Measurements from ENCODE around the gene ZNF610.
"Not testable (repeated sequence)": the region's sequence is repeated elsewhere in the genome, so short reads cannot be mapped to it uniquely, and the experiment has no call there.

ZNF610 gene

GRCh38 chr19:52336117-52336790 is at the start of gene ZNF610:
ZNF610 (plus strand) TSS chr19:52336243; CDS start chr19:52349173, 12,930 bp downstream.
- peak; percentile 37 for FAIRE-seq
- DNase-seq (ENCODE audit: insufficient read length, low spot score) = peak; percentile 55

- DNase-seq (ENCODE audit: insufficient read length, low spot score) (no peak), FAIRE-seq (no peak)
Observed at GRCh38 chr19:52286256-52286655, 49.8 kb upstream of the ZNF610 start.

DNA sequence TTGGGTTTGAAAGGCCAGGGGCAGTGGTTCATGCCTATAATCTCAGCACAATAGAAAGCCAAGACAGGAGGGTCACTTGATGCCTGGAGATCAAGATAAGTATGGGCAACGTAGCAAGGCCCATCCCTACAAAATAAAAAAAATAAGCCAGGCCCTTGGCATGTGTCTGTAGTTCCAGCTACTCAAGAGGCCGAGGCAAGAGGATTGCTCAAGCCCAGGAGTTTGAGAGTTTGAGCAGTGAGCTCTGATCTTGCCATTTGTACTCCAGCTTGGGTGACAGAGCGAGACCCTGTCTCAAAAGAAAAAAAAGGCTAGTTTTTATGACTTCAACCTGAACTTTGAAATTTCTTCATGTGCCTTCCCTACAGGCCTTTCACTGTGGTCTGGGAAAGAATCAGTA is 44.3 kb upstream of the ZNF610 start:
- DNase-seq (ENCODE audit: insufficient read length, low spot score) (no peak), FAIRE-seq (no peak)

DNA sequence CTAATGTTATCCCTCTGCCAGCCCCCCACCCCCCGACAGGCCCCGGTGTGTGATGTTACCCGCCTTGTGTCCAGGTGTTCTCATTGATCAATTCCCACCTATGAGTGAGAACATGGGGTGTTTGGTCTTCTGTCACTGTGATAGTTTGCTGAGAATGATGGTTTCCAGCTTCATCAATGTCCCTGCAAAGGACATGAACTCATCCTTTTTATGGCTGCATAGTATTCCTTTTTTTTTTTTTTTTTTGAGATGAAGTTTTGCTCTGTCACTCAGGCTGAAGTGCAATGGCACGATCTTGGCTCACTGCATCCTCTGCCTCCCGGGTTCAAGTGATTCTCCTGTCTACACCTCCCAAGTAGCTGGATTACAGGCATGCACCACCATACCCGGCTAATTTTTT is 43.1 kb upstream of the ZNF610 start:
- not testable (repeated sequence) for DNase-seq (ENCODE audit: insufficient read length, low spot score); FAIRE-seq

GRCh38 chr19:52296400-52296772 is 39.7 kb upstream of the ZNF610 start:
- no peak for DNase-seq (ENCODE audit: insufficient read length, low spot score)

DNA sequence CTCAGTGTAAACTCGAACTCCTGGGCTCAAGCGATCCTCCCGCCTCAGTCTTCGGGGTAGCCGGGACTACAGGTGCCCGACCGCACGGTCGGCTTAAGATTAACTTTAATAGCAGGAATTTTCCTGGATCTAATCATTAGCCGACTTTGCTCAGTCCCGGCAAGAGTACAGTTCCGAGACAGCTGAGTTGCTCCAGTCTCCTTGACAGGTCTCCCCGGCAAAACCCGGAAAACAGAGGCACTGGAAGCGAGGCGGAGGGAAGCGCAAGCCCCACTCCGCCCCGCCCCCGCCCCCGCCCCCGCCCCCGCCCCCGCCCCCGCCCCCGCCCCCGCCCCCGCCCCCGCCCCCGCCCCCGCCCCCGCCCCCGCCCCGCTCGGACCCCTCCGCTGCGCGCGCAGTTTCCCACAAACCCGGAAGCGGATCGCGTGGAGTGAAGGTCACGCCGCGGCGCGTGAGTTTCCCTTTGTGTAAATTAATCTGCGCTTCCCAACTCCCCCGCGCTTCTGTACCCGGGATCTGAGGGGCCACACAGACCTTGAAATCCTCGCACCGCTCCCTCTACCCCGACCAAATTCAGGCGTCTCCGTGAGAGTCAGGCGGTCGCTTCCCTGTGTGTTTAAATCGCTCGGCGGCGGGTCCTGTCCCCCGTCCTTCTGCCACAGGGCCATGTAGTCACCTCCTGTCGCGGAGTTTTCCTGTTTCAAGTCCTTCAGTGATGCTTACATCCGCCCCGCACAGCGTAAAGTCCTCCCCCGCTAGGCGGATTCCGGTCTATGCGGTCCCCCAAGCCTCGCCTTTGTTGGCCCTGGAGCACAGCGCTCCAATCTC is 39.1 kb upstream of the ZNF610 start, which contains the start of gene ZNF480:
Gene ZNF480, plus strand, starts transcription at position 397 of the 828 bp plus-strand sequence. CDS start 3,244 bp downstream, outside the sequence.
- FAIRE-seq = peak; percentile 14
- DNase-seq (ENCODE audit: insufficient read length, low spot score) = peak; percentile 30

More at GRCh38 chr19:52296400-52296772, 39.7 kb upstream of the ZNF610 start:
- FAIRE-seq = no peak

DNA sequence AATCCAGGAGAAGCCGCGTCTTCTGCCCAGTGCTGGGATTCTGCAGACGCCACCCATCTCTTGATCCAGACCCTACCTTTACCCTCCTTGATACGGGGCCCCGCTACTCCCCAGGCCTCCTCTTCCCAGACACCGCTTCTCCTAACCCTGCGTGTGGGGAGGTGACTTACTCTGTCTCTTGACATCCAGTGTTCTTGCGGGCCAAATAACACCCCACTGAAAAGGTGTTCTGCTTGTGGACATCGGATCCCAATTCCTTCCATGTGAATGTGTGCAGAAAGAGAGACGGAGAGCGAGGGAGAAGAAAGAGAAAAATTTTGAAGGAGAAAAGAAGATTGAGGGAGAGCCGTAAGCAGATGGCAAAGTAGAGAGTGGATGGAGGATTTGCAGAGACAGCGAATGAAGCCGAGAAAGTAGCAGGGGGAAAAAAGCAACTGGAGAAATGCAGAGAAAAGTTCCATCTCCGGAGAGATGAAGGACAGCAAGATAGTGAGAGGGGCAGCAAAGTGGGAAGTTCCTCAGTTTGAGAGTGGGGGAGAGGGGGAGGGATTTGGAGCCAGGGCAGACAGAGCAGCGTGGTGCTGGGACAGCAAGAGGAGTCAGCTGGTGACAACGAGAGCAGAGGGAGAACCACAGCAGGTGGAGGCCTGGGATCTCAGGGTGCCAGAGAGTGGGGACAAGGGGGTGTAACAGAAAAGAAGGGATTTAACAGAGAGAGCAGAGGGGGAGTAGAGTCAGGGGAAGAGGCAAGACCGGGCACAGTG is 38.3 kb upstream of the ZNF610 start:
- FAIRE-seq (no peak), DNase-seq (ENCODE audit: insufficient read length, low spot score) (no peak)

DNA sequence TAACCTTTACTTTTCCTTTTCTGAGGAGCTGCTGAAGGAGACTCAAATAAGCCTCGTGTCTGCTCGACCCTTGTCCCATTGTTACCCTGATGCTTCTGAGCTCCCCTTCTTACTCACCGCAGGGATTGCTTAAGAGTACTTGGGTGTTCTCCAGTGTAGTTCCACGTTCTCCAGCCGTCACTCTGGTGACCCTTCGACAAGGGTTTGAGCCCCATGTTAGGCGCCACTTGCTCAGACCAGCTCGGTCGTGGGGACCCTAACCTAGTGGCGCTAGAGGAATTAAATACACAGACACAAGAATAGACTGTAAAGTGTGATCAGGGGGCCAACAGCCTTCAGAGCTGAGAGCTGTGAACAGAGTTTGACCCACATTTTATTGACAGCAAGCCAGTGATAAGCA is 28.8 kb upstream of the ZNF610 start:
- FAIRE-seq (no peak), DNase-seq (ENCODE audit: insufficient read length, low spot score) (no peak)

DNA sequence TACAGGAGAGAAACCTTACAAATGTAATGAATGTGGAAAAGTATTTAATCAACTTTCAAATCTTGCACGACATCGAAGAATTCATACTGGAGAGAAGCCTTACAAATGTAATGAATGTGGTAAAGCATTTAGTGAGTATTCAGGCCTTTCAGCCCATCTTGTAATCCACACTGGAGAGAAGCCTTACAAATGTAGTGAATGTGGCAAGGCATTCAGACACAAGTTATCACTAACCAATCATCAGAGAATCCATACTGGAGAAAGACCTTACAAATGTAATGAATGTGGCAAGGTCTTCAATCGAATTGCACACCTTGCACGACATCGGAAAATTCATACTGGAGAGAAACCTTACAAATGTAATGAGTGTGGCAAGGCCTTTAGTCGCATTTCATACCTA is 13.6 kb upstream of the ZNF610 start:
- FAIRE-seq (no peak), DNase-seq (ENCODE audit: insufficient read length, low spot score) (no peak)

GRCh38 chr19:52331757-52332156 is 4.3 kb upstream of the ZNF610 start:
- FAIRE-seq (no peak), DNase-seq (ENCODE audit: insufficient read length, low spot score) (no peak)

DNA sequence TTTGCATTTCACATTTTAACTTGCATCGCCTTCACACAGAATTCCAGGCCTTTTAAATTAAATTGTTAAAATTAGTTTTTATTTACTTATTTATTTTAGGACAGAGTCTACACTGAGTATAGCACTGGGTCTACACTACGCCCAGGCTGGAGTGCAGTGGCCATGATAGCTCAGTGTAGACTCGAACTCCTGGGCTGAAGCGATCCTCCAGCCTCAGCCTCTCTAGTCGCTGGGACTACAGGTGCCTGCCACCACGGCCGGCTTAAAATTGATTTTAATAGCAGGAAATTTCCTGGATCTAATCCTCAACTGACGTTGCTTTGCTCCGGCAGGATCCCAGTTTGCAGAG is 301 bp upstream of the ZNF610 start:
- FAIRE-seq = no peak
- no peak for DNase-seq (ENCODE audit: insufficient read length, low spot score)

DNA sequence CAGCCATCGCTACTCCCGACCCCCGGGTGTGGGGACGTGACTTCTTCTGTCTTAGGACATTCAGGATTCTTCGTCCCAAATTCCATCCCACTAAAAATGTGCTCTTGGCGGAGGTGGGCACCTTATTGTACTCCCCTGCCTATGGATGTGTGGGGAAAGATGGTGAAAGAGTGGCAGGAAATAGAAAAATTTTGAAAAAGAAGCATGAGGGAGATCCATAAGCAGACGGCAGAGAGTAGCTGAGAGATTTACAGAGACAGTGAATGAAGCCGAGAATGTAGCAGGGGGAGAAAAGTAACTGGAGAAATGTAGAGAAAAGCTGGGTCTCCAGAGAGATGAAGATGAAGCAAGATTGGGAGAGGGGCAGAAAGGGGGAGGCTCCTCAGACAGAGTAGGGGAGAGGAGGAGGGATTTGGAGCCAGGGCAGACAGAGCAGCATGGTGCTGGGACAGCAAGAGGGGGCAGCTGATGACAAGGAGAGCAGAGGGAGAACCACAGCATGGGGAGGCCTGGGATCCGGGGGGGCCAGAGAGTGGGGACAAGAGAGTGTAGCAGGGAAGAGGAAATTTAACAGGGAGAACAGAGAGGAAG is 843 bp downstream of the ZNF610 start:
- FAIRE-seq (peak; percentile 31), DNase-seq (ENCODE audit: insufficient read length, low spot score) (no peak)

DNA sequence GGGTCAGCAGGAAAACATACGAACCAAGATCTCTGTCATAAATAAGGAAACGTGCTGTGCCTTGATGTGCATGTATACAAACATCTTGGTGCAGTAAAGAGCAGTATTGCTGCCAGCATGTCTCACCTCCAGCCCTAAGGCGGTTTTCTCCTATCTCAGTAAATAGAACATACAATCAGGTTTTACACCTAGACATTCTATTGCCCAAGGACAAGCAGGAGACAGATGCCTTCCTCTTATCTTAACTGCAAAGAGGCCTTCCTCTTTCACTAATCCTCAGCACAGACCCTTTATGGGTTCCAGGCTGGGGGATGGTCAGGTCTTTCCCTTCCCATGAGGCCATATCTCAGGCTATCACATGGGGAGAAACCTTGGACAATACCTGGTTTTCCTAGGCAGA is 3.0 kb downstream of the ZNF610 start:
- not testable (repeated sequence) for FAIRE-seq; DNase-seq (ENCODE audit: insufficient read length, low spot score)

DNA sequence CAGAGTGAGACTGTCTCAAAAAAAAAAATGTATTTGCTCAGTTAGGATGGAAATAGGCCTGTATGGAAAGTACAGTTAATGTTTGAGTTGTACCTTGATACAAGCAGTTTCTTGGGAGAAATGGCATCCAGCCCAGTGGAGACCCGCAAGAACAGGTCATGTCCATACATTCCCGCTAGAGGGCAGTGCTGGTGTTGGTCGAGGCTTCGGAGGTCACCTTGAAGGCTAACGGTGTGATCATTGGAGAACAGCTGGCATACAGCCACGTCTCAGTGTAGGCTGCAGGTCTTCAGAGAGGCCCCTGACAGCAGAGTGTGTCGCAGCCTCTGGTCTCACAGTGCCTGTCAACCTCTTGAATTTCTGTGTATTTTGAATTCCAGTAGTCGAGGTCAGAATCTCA is 7.5 kb downstream of the ZNF610 start:
- FAIRE-seq (no peak), DNase-seq (ENCODE audit: insufficient read length, low spot score) (no peak)

DNA sequence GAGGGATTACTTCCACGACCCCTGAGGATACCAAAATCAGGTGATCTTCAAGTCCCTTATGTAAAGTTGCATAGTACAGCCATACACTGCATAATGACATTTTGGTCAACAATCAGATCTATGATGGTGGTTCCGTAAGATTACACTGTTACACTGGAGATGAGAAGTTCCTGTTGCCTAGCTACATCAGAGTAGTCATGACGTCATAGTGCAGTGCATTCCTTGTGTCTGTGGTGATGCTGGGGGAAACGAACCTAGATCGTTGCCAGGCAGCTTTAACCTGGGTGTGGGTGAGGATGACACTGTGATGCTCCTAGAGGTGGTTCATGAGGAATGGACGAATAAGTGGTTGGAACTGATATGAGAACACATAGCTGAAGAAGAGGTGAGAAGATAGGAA is 9.1 kb downstream of the ZNF610 start:
- FAIRE-seq (no peak), DNase-seq (ENCODE audit: insufficient read length, low spot score) (no peak)

GRCh38 chr19:52351512-52351911 is 15.5 kb downstream of the ZNF610 start:
- no peak for DNase-seq (ENCODE audit: insufficient read length, low spot score)
- FAIRE-seq = no peak

DNA sequence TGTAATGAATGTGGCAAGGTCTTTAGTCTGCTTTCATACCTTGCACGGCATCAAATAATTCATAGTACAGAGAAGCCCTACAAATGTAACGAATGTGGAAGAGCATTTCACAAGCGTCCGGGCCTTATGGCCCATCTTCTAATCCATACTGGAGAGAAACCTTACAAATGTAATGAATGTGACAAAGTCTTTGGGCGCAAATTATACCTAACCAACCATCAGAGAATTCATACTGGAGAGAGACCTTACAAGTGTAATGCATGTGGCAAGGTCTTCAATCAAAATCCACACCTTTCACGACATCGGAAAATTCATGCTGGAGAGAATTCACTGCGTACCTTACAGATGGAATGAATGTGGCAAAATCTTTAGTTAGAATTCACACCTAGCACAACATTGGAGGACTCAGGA is 30.4 kb downstream of the ZNF610 start:
- FAIRE-seq = no peak
- DNase-seq (ENCODE audit: insufficient read length, low spot score) = no peak

GRCh38 chr19:52369559-52370340 is 33.7 kb downstream of the ZNF610 start, which contains the start of gene ZNF880:
ZNF880 (plus strand) TSS chr19:52369923; CDS start chr19:52369966, 43 bp downstream.
- DNase-seq (ENCODE audit: insufficient read length, low spot score) = peak; percentile 44
- peak; percentile 65 for FAIRE-seq

- DNase-seq (ENCODE audit: insufficient read length, low spot score) (no peak), FAIRE-seq (no peak)
Observed at GRCh38 chr19:52370341-52370710, 34.3 kb downstream of the ZNF610 start.

- DNase-seq (ENCODE audit: insufficient read length, low spot score) (no peak), FAIRE-seq (no peak)
Observed at GRCh38 chr19:52391135-52391534, 55.1 kb downstream of the ZNF610 start.

Data from GM19239 (cell line).